ENCODE measurements around the gene PLXNC1.

- TF ChIP-seq CTCF (conservative IDR thresholded peaks at IDR 0.05; ENCODE audit: low read depth, low read length) = no peak
- TF ChIP-seq EZH2 (IDR thresholded peaks at IDR 0.05; ENCODE audit: borderline replicate concordance, low read depth, low read length, poor library complexity, severe bottlenecking) = no peak
These were observed 98.9 kb downstream of the PLXNC1 start for GRCh38 chr12:94247246-94247645.
